ENCODE data around the gene STXBP6. TPM values are rescaled to one million over a fixed set of nuclear protein-coding genes. Genes with fewer than 3 reads are reported as not detected.

The STXBP6 gene
- total and polyA plus RNA-seq, 8 donors = 17.2 to 54.1 (median 47.1) TPM

- Histone ChIP-seq H3K36me3 (no peaks in the 10 kb centered on the region), H3K4me1 (peaks cover 0 to 4% of the 10 kb centered on the region in 2 donors), H3K27ac (no peak overlapping the region), H3K27me3 (no peaks in the 10 kb centered on the region), H3K4me3 (no peak overlapping the region), H3K9me3 (no peaks in the 10 kb centered on the region)
- ATAC-seq (peak; percentile 69), DNase-seq (no peak)
- intact Hi-C loops (cut with DNase I) = loop anchor here in 1 of 2 donors (5.0 kb wide), 1 partner anchor 216 kb away; no protein-coding TSS in a partner anchor
- no peak for TF ChIP-seq CTCF (IDR thresholded peaks at IDR 0.05)
Observed at GRCh38 chr14:24816011-24816928, 233.7 kb downstream of the STXBP6 start.

DNA sequence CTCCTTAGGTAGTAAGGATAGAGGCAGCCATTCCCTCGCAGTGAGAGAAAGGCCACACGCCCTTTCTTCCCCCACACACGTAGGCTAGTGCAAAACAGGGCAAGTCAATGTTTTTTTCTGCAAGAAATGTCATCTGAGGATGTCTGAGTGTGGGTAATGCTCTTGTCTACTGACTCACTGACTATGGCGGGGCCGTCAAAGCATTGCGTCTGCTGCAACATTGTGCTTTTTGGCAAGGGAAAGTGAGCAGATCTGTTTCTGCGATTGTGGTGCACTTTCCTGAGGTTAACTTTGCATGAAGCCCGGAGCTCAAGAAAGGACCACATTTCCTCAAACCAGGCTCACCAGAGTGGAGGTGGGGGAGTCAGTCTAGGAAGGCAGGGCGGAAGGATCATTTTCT is 234.4 kb downstream of the STXBP6 start:
- TF ChIP-seq CTCF (IDR thresholded peaks at IDR 0.05) = no peak
- no peak overlapping the region for H3K27ac ChIP-seq
- intact Hi-C loops (cut with DNase I) = loop anchor here in 1 of 2 donors (5.0 kb wide), 1 partner anchor 217 kb away; no protein-coding TSS in a partner anchor
- H3K4me3 ChIP-seq = no peak overlapping the region
- H3K36me3 ChIP-seq = no peaks in the 10 kb centered on the region
- no peaks in the 10 kb centered on the region for H3K9me3 ChIP-seq
- H3K4me1 ChIP-seq = peaks cover 0 to 4% of the 10 kb centered on the region in 2 donors
- no peak for ATAC-seq
- DNase-seq = no peak
- no peaks in the 10 kb centered on the region for H3K27me3 ChIP-seq

DNA sequence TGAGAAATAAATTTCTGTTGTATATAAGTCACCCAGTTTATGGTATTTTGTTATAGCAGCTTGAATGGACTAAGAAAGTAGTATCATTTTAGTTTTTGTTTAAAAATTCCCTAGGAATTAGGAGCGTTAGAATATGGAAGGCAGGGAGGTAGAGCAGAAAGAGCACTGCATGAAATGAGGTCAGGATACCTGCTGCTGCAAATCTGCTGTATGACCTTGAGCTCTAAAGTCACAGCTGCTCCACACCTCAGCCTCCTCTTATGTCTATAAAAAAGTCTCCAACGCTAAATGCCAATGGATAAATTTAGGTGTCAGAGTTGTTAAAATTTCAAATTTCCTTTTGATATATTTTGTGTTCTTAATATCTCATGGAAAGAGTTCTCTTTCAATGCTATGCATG is 235.0 kb downstream of the STXBP6 start:
- Histone ChIP-seq H3K9me3 (no peaks in the 10 kb centered on the region), H3K4me3 (no peak overlapping the region), H3K27ac (no peak overlapping the region), H3K36me3 (no peaks in the 10 kb centered on the region), H3K4me1 (peaks cover 0 to 4% of the 10 kb centered on the region in 2 donors), H3K27me3 (no peaks in the 10 kb centered on the region)
- no peak for ATAC-seq
- intact Hi-C loops (cut with DNase I) = loop anchor here in 1 of 2 donors (5.0 kb wide), 1 partner anchor 217 kb away; no protein-coding TSS in a partner anchor
- TF ChIP-seq CTCF (IDR thresholded peaks at IDR 0.05) = no peak
- no peak for DNase-seq

GRCh38 chr14:24814346-24814745 is 235.6 kb downstream of the STXBP6 start:
- ATAC-seq (no peak), DNase-seq (no peak)
- H3K27ac ChIP-seq = no peak overlapping the region
- no peaks in the 10 kb centered on the region for H3K9me3 ChIP-seq
- H3K4me3 ChIP-seq = no peak overlapping the region
- no peak for TF ChIP-seq CTCF (IDR thresholded peaks at IDR 0.05)
- no peaks in the 10 kb centered on the region for H3K36me3 ChIP-seq
- intact Hi-C loops (cut with DNase I) = no loop called here
- no peaks in the 10 kb centered on the region for H3K27me3 ChIP-seq
- H3K4me1 ChIP-seq = peaks cover 0 to 4% of the 10 kb centered on the region in 2 donors

GRCh38 chr14:24813819-24814259 is 236.1 kb downstream of the STXBP6 start:
- TF ChIP-seq CTCF (IDR thresholded peaks at IDR 0.05) = no peak
- H3K36me3 ChIP-seq = no peaks in the 10 kb centered on the region
- intact Hi-C loops (cut with DNase I) = no loop called here
- H3K27ac ChIP-seq = no peak overlapping the region
- H3K4me1 ChIP-seq = peaks cover 0 to 4% of the 10 kb centered on the region in 2 donors
- H3K27me3 ChIP-seq = no peaks in the 10 kb centered on the region
- ATAC-seq = no peak
- DNase-seq = no peak
- no peak overlapping the region for H3K4me3 ChIP-seq
- no peaks in the 10 kb centered on the region for H3K9me3 ChIP-seq
